Measurements from ENCODE around the gene MRO. TPM values are rescaled to one million over a fixed set of nuclear protein-coding genes. Genes with fewer than 3 reads are reported as not detected.
"Not testable (repeated sequence)": the region's sequence is repeated elsewhere in the genome, so short reads cannot be mapped to it uniquely, and the experiment has no call there.

Gene MRO
- total RNA-seq, result not detected

DNA sequence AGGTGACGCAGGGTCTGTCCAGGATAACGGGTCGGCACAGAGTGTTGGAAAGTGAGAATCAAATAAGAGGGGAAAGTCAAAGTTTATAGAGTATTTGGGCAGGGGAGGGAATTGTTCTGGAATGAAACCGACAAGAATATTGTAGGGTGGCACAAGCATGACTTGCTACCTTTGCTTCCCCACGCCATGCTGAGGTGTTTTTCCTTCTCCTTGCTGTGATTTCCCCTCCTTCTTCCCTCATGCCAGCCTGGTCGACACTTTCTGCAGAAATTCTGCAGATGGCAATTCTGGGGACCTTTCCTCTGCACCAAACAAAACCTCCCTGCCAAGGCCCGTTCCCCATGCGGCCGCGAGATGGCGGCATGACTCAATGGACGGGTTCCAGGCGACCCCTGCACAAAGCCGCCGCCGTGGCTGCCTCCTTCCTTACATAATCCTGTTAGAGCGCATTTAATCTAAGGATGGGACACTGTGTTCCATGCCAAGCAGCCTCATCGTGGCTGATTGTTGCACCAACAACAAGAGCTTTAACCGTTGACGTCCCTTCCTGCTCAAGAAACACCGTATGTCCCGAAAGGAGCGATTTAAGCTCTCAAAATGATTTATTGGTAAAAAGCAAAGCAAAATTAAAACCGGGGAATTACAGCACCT, at the start of gene MRO:
TSS of gene MRO (minus strand) at position 289 of the 651 bp plus-strand sequence. CDS start 10,616 bp downstream, outside the sequence.
- Mint-ChIP-seq H3K4me3 (no peak within 1 kb of the TSS), H3K4me1 (no peaks in the 10 kb centered on the region), H3K27me3 (peaks cover 13% of the 10 kb centered on the region), H3K36me3 (ENCODE audit: low read depth) (no peaks in the 10 kb centered on the region), H3K27ac (no peak within 1 kb of the TSS), H3K9me3 (no peaks in the 10 kb centered on the region)
- DNase-seq, result peak; percentile 81
- ChIA-PET CTCF (interaction anchor here (0.6 to 3.1 kb wide), 21 partner anchors 9 to 522 kb away, joined by 3 to 27 read pairs (median 3); no protein-coding TSS in a partner anchor), POLR2A (interaction anchor here (1.0 to 2.1 kb wide), 4 partner anchors 58 to 290 kb away, joined by 3 to 10 read pairs (median 4); partner anchors contain the start of genes ME2 and SMAD4)

DNA sequence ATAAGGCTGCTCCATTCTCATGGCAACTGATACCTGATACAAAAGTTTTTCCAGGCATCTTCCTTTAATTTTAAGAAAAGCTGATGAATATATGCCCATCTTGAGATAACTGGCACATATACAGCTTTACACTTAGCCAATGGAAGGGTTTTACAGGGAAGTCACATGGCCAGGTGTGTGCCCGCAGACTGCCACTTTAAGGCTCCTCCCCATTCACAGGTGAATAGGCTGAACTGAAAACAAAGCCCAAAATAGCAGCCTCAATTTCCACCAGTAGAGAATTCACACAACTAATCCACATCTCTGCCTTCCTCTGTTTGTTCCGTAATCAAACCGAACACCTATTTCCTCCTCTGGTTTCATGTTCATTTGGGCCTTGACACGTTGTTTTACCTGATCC, 49.3 kb upstream of the MRO start:
- H3K9me3 Mint-ChIP-seq, result no peaks in the 10 kb centered on the region
- no peaks in the 10 kb centered on the region for H3K4me1 Mint-ChIP-seq
- ChIA-PET POLR2A (interaction anchor here (0.6 to 2.2 kb wide), 2 partner anchors 9 to 12 kb away, joined by 3 to 8 read pairs; partner anchors contain the start of gene ME2), CTCF (no interaction called here)
- H3K27ac Mint-ChIP-seq, result no peak overlapping the region
- DNase-seq, result no peak
- H3K36me3 Mint-ChIP-seq (ENCODE audit: low read depth), result no peaks in the 10 kb centered on the region
- no peak overlapping the region for H3K4me3 Mint-ChIP-seq
- H3K27me3 Mint-ChIP-seq, result peaks cover 2% of the 10 kb centered on the region

DNA sequence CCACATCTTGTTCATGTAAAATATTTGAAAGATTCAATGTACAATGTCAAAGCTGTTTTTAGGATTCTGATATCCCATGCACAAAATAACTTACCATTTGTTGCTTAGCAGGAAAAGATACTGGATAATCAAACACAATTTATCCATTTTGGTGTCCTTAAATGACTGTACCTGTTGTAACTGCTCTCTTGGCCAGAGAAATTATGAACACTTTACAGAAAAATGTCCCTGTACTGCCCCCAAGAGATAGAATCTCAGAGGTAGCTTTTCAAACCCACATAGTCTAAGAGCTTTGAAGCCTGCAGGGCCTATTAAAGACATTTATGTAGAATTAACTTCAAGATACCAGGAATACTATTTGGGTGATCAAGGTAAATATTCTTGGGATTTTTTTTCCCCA, 46.9 kb upstream of the MRO start:
- no peaks in the 10 kb centered on the region for H3K4me1 Mint-ChIP-seq
- no peak for DNase-seq
- no peaks in the 10 kb centered on the region for H3K9me3 Mint-ChIP-seq
- ChIA-PET POLR2A (no interaction called here), CTCF (interaction anchor here (0.6 to 1.0 kb wide), 3 partner anchors 24 to 47 kb away, joined by 3 to 6 read pairs (median 4); partner anchors contain the start of gene MRO)
- no peak overlapping the region for H3K4me3 Mint-ChIP-seq
- H3K27ac Mint-ChIP-seq, result no peak overlapping the region
- peaks cover 1% of the 10 kb centered on the region for H3K27me3 Mint-ChIP-seq
- H3K36me3 Mint-ChIP-seq (ENCODE audit: low read depth), result no peaks in the 10 kb centered on the region

DNA sequence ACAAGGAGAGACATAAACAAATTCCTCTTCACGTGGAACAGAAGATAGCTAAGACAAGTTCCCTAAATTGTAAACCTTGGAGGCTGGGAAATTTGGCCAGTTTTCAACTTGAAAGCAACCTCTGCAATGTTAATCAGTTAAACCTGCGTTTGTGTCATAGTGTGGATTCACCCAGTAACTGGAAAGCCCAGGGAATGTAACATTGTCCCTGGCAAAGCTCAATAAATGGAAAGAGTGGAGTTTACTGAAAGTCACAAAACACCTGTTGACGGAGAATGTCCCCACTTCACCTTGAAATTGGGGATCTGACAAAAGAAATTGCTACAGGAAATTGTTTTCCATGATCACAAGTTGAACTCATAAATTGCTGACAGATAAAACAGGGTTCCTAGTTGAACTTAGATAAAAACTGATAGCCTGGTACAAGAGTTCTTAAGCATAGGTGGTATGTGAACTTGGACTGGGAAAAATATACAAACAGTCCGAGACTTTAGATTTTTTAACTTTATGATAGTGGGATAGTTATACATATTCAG, 44.1 kb upstream of the MRO start:
- Mint-ChIP-seq H3K4me1 (no peaks in the 10 kb centered on the region), H3K9me3 (no peaks in the 10 kb centered on the region), H3K36me3 (ENCODE audit: low read depth) (no peaks in the 10 kb centered on the region), H3K27ac (no peak overlapping the region), H3K4me3 (no peak overlapping the region), H3K27me3 (peaks cover 9% of the 10 kb centered on the region)
- ChIA-PET POLR2A (no interaction called here), CTCF (no interaction called here)
- DNase-seq, result no peak

DNA sequence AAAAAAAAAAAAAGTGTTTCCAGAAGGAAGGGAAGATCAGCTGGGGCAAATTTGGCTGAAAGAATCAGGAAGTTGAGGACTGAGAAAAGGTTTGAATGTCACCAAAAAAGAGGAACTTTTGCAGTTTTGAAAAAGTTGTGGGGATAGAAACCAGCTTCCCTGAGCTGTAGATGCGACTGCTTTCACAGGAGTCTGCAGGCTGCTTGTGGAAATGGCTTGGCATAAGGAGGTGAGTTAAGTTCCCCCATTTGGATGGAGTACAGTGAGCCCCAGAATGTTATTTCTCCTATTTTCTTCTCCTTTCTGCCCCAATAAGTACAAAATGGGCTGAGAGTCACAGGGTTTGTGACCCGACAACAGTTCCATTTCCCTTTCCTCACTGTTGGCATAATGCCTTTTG, 42.6 kb upstream of the MRO start:
- H3K36me3 Mint-ChIP-seq (ENCODE audit: low read depth), result no peaks in the 10 kb centered on the region
- no peak overlapping the region for H3K27ac Mint-ChIP-seq
- no peaks in the 10 kb centered on the region for H3K4me1 Mint-ChIP-seq
- DNase-seq, result no peak
- H3K27me3 Mint-ChIP-seq, result peaks cover 9% of the 10 kb centered on the region
- no peaks in the 10 kb centered on the region for H3K9me3 Mint-ChIP-seq
- H3K4me3 Mint-ChIP-seq, result no peak overlapping the region
- POLR2A ChIA-PET, result no interaction called here
- CTCF ChIA-PET, result no interaction called here

DNA sequence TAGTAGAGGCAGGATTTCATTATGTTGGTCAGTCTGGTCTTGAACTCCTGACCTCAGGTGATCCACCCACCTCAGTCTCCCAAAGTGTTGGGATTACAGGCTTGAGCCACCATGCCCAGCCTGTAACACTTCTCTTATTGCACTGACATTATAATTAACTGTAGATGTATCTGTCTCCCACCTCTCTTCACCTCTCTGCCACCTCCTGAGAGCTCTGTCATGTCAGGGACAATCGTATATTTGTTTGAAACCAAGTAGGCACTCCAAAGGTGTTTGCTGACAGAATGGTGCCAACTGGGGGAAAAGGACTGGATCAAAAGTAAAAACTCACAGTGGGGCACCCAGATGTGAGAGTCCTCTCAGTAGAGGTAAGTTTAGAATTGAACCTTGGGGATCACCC, 41.8 kb upstream of the MRO start:
- no peak for DNase-seq
- H3K9me3 Mint-ChIP-seq, result no peaks in the 10 kb centered on the region
- no peaks in the 10 kb centered on the region for H3K4me1 Mint-ChIP-seq
- no peaks in the 10 kb centered on the region for H3K36me3 Mint-ChIP-seq (ENCODE audit: low read depth)
- no peak overlapping the region for H3K27ac Mint-ChIP-seq
- ChIA-PET CTCF (no interaction called here), POLR2A (interaction anchor here (1.3 kb wide), 1 partner anchor 17 kb away, joined by 3 read pairs; the partner anchor contains the start of gene ME2)
- H3K27me3 Mint-ChIP-seq, result peaks cover 9% of the 10 kb centered on the region
- no peak overlapping the region for H3K4me3 Mint-ChIP-seq

DNA sequence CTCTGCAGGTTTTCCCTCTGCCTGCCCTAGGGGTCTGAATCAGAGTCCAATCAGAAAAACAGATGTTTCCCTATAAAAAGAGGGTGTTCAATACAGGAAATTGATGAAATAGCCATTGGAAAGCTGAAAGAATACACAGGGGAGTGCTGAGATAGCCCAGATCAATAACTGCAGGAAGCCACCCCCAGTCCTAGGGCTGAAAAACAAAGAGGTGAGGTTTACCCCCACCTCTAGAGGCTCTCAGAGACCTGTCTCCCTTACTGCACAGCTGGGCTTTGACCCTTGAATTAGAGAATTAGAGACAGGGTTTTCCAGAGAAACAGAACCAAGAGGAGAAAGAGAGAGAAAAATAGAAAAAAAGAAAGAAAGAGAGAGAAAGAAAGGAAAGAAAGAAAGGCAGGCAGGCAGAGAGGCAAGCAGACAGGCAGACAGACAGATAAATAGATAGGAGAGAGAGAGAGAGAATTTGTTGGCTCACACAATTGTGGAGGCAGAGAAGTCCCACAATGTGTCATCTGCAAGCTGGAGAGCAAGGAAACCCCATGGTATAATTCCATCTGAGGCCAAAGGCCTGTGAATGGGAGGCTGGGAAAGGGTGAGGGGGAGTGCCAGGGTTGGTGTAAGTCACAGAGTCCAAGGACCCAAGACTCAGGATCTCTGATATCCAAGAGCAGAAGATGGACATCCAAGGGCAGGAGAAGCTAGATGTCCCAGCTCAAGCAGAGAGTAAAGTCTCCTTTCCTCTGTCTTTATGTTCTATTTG, 40.2 kb upstream of the MRO start:
- Mint-ChIP-seq H3K4me1 (no peaks in the 10 kb centered on the region), H3K4me3 (no peak overlapping the region), H3K27me3 (peaks cover 9% of the 10 kb centered on the region), H3K9me3 (no peaks in the 10 kb centered on the region), H3K36me3 (ENCODE audit: low read depth) (no peaks in the 10 kb centered on the region), H3K27ac (no peak overlapping the region)
- CTCF ChIA-PET, result no interaction called here
- POLR2A ChIA-PET, result interaction anchor here (1.3 kb wide), 1 partner anchor 19 kb away, joined by 3 read pairs; the partner anchor contains the start of gene ME2
- no peak for DNase-seq

DNA sequence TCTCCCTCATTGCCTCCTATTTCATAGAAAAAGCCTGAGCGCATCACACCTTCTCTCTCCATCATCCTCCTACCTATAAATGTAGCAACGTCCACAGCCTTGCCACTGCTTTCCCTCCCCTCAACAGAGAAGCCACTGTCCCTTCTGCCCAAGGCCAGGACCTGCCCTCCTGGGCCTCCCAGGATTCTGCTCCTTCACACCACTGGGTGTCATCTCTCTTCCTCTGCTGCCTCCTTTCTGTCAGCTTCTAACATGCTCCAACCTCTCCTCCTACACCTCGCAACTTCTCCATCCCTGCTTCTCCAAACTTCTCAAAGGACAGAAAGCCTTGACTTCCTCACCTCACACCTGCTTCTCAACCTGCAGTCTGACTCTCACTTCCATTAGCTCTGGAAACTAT, 37.9 kb upstream of the MRO start:
- peaks cover 9% of the 10 kb centered on the region for H3K27me3 Mint-ChIP-seq
- no peak overlapping the region for H3K4me3 Mint-ChIP-seq
- POLR2A ChIA-PET, result interaction anchor here (1.2 kb wide), 1 partner anchor 21 kb away, joined by 4 read pairs; the partner anchor contains the start of gene ME2
- H3K27ac Mint-ChIP-seq, result no peak overlapping the region
- CTCF ChIA-PET, result no interaction called here
- no peak for DNase-seq
- peaks cover 7% of the 10 kb centered on the region for H3K9me3 Mint-ChIP-seq
- H3K4me1 Mint-ChIP-seq, result no peaks in the 10 kb centered on the region
- no peaks in the 10 kb centered on the region for H3K36me3 Mint-ChIP-seq (ENCODE audit: low read depth)

DNA sequence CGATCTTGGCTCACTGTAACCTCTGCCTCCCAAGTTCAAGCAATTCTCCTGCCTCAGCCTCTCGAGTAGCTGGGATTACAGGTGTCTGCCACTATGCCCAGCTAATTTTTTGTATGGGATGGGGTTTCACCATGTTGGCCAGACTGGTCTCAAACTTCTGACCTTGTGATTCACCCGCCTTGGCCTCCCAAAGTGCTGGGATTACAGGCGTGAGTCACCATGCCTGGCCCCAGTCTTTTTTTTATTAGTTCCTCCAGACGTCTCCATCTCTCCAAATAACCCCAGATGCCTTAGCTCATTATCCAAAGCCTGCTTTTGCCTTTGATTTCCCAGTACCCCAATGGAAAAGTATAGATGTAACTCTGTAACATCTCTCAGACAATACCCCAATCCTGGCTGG, 37.4 kb upstream of the MRO start:
- CTCF ChIA-PET; H3K36me3 Mint-ChIP-seq (ENCODE audit: low read depth); H3K27me3 Mint-ChIP-seq; H3K27ac Mint-ChIP-seq; H3K4me3 Mint-ChIP-seq; H3K4me1 Mint-ChIP-seq; H3K9me3 Mint-ChIP-seq; DNase-seq: not testable (repeated sequence)
- POLR2A ChIA-PET, result interaction anchor here (1.2 kb wide), 1 partner anchor 22 kb away, joined by 4 read pairs; the partner anchor contains the start of gene ME2

DNA sequence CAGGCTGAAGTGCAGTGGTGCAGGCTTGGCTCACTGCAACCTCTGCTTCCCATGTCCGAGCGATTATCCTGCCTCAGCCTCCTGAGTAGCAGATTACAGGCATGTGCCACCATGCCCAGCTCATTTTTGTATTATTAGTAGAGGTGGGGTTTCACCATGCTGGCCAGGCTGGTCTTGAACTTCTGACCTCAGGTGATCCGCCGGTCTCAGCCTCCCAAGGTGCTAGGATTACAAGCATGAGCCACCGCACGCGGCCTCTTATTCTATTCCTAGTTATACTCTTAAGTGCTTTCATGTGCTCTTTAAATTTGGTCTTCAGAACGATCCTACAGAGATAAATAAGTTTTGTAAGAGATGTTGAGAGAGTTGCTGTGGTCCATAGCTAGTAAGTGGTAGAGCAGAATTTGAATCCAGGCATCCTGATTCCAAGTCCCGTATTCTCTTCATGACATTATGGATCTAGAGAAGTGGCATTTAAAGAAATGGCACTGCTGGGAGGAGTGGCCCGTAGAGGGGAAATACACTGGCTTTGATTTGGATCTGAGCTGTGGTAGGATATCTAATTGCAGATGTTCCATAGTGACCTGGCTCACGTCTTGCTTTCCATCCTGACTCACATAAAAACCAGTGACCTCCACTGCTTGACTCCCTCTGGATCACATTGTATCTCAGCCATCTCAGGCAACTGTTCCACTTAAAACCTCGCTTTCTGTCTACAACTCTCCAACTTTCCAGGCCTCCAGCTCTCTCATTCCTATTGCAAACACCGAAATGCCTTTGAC, 36.4 kb upstream of the MRO start:
- H3K4me3 Mint-ChIP-seq, result no peak overlapping the region
- CTCF ChIA-PET, result no interaction called here
- H3K4me1 Mint-ChIP-seq, result no peaks in the 10 kb centered on the region
- POLR2A ChIA-PET, result interaction anchor here (1.2 kb wide), 1 partner anchor 23 kb away, joined by 4 read pairs; the partner anchor contains the start of gene ME2
- H3K36me3 Mint-ChIP-seq (ENCODE audit: low read depth), result no peaks in the 10 kb centered on the region
- no peak overlapping the region for H3K27ac Mint-ChIP-seq
- peaks cover 8% of the 10 kb centered on the region for H3K27me3 Mint-ChIP-seq
- no peak for DNase-seq
- peaks cover 7% of the 10 kb centered on the region for H3K9me3 Mint-ChIP-seq

DNA sequence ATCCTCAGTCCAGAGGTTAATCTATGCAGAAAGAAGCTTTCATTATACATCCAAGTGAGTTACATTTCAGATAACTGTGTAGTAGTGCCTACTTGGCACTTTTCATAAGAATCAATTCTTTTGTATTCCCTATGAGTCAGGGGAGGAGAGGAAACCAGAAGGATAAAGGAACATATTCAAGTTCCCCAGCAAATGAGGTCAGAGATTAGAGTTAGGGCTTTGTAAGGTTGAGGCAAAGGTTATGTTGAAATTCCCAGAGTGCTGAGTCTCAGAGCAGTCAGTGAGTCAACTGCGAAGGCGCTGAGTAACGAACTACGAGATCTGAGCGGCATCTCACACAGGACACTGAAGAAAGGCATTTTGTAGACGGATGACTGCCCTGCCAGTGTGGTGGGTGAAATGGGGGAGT, 34.1 kb upstream of the MRO start:
- H3K4me1 Mint-ChIP-seq, result no peaks in the 10 kb centered on the region
- H3K4me3 Mint-ChIP-seq, result no peak overlapping the region
- H3K27me3 Mint-ChIP-seq, result peaks cover 5% of the 10 kb centered on the region
- POLR2A ChIA-PET, result no interaction called here
- no peak overlapping the region for H3K27ac Mint-ChIP-seq
- H3K36me3 Mint-ChIP-seq (ENCODE audit: low read depth), result no peaks in the 10 kb centered on the region
- DNase-seq, result no peak
- CTCF ChIA-PET, result no interaction called here
- H3K9me3 Mint-ChIP-seq, result peaks cover 7% of the 10 kb centered on the region

DNA sequence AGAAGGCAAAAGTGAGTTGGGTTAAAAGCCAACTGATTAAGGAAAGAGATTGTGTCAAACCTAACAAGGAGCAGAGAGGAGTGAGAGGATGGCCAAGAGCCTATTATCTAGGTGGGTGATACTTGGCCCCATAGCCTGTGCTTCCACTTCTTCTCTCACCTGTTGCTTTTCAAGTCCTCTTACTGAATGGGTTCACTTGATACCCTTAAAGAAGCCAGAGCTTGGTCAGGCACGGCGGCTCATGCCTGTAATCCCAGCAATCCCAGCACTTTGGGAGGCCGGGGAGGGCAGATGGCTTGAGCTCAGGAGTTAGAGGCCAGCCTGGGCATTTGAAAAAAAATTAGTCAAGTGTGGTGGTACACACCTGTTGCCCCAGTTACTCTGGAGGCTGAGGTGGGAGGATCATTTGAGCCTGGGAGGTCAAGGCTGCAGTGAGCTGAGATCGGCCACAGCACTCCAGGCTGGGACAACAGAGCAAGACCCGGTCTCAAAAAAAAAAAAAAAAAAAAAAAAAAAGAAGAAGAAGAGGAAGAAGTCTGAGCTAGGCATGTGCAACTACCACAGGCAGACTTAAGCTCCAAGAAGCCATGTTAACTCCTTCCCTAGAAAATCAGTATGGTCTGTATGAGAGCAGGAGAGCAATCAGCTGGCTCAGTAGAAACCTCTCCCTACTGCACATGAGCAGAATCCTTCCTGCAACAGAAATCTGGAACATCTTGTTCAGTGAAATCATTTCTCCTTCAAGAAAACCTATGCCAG, 30.7 kb upstream of the MRO start:
- no peaks in the 10 kb centered on the region for H3K36me3 Mint-ChIP-seq (ENCODE audit: low read depth)
- H3K4me1 Mint-ChIP-seq, result peaks cover 8% of the 10 kb centered on the region
- no peak overlapping the region for H3K4me3 Mint-ChIP-seq
- CTCF ChIA-PET, result interaction anchor here (0.7 kb wide), 1 partner anchor 10 kb away, joined by 3 read pairs; no protein-coding TSS in a partner anchor
- POLR2A ChIA-PET, result no interaction called here
- no peak for DNase-seq
- no peak overlapping the region for H3K27ac Mint-ChIP-seq
- peaks cover 5% of the 10 kb centered on the region for H3K27me3 Mint-ChIP-seq
- peaks cover 7% of the 10 kb centered on the region for H3K9me3 Mint-ChIP-seq

Data from activated CD4-positive, alpha-beta memory T cell treated with anti-CD3 and anti-CD28 coated beads, Interleukin-2, amount 10 ng/mL, durations not matched to agents 7 days and 5 days (primary cell).